HCT116 (cell line): ENCODE data around the gene MAEA.

Experiments
- ELF1 ChIP-seq: IDR thresholded peaks from 2 replicates; pipeline ENCODE4 v1.6.1; 2012; ENCODE audit warnings: low read depth, borderline replicate concordance
- POLR2A ChIP-seq: IDR thresholded peaks from 2 replicates; pipeline ENCODE4 v1.7.0; 2011; ENCODE audit warnings: borderline replicate concordance; ENCODE audit not compliant: insufficient read depth, insufficient read length; ENCODE audit errors: extremely low read depth
- POLR2AphosphoS5 ChIP-seq: IDR thresholded peaks from 2 replicates; pipeline ENCODE4 v1.6.1; 2011; ENCODE audit warnings: mild to moderate bottlenecking, low read depth, low read length, moderate library complexity
- RAD21 ChIP-seq: IDR thresholded peaks from 2 replicates; pipeline ENCODE4 v1.6.1; 2012; ENCODE audit warnings: low read depth, mild to moderate bottlenecking
- ZNF274 ChIP-seq: fragments of 200-500 bp; sonication (Bioruptor generic); IDR thresholded peaks from 2 replicates; pipeline ENCODE4 v1.6.1; 2014; ENCODE audit warnings: mild to moderate bottlenecking, low read depth, low read length, inconsistent platforms
- TF ChIP-seq, protein P1 (sequence below), 3 experiments: fragments of 200-600 bp in 1 of 3; sonication (generic) in 1 of 3; IDR thresholded peaks in 2 of 3; conservative IDR thresholded peaks in 1 of 3; 2 replicates each; pipeline ENCODE4 v1.5.1; 2012 to 2017; ENCODE audit warnings: low read depth in 2 of 3, low read length in 2 of 3, antibody characterized with exemption in 1 of 3, borderline replicate concordance in 1 of 3, control low read depth in 1 of 3, mild to moderate bottlenecking in 1 of 3, mixed read lengths in 1 of 3, mixed run types in 1 of 3, moderate library complexity in 1 of 3; ENCODE audit not compliant: insufficient read depth in 1 of 3

DNA sequence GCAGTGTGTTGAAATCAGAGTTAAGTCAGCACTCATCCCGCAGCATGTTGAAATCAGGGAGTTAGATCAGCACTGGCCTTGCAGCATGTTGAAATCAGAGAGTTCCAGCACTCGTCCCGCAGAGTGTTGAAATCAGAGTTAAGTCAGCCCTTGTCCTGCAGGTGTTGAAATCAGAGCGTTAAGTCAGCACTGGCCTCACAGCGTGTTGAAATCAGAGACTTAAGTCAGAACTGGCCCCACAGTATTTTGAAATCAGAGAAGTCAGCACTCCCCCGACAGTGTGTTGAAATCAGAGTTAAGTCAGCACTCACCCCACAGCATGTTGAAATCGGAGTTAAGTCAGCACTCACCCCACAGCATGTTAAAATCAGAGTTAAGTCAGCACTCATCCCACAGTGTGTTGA is 46.4 kb downstream of the MAEA start:
- TF ChIP-seq, protein P1, sequence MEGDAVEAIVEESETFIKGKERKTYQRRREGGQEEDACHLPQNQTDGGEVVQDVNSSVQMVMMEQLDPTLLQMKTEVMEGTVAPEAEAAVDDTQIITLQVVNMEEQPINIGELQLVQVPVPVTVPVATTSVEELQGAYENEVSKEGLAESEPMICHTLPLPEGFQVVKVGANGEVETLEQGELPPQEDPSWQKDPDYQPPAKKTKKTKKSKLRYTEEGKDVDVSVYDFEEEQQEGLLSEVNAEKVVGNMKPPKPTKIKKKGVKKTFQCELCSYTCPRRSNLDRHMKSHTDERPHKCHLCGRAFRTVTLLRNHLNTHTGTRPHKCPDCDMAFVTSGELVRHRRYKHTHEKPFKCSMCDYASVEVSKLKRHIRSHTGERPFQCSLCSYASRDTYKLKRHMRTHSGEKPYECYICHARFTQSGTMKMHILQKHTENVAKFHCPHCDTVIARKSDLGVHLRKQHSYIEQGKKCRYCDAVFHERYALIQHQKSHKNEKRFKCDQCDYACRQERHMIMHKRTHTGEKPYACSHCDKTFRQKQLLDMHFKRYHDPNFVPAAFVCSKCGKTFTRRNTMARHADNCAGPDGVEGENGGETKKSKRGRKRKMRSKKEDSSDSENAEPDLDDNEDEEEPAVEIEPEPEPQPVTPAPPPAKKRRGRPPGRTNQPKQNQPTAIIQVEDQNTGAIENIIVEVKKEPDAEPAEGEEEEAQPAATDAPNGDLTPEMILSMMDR (IDR thresholded peaks at IDR 0.05 in 2 of 3, conservative IDR thresholded peaks at IDR 0.05 in 1 of 3; ENCODE audit: borderline replicate concordance in 1 of 3, insufficient read depth in 1 of 3, low read depth in 2 of 3, low read length in 2 of 3): no peak
- no peak for TF ChIP-seq POLR2A
- no peak for TF ChIP-seq RAD21
- TF ChIP-seq POLR2AphosphoS5: no peak
- TF ChIP-seq ZNF274: no peak
- TF ChIP-seq ELF1: no peak
